ENCODE results near the gene ARHGAP35.

GRCh38 chr19:46868025-46868802 lies 7.4 kb downstream of the ARHGAP35 start:
- no peak for TF ChIP-seq CTCF (IDR thresholded peaks at IDR 0.05)
- TF ChIP-seq POLR2A (IDR thresholded peaks at IDR 0.05) = no peak

Data from body of pancreas (tissue), 4 donors.